HG02642 (cell line): ENCODE data around the gene AGMAT.

Source experiments
- ATAC-seq: cut with Tn5 transposase; IDR thresholded peaks from one replicate; pipeline ENCODE4 v1.9.1; 2021; ENCODE audit warnings: mild to moderate bottlenecking; ENCODE audit not compliant: unreplicated experiment, poor library complexity

The AGMAT gene

GRCh38 chr1:15525050-15526020 lies 59.5 kb downstream of the AGMAT start:
- peak; percentile 0 for ATAC-seq

- ATAC-seq, result peak; percentile 54
Measured at GRCh38 chr1:15524283-15525049, 60.4 kb downstream of the AGMAT start.

- ATAC-seq, result no peak
Measured at GRCh38 chr1:15524021-15524282, 60.9 kb downstream of the AGMAT start, which contains the start of gene CASP9. TSS of gene CASP9 (minus strand) at chr1:15524215. CDS start at chr1:15524200, 15 bp downstream.

- ATAC-seq, result no peak
Measured at GRCh38 chr1:15523104-15524020, 61.5 kb downstream of the AGMAT start.

- no peak for ATAC-seq
Measured at GRCh38 chr1:15522551-15522950, 62.3 kb downstream of the AGMAT start.
